Heart left ventricle (tissue), 13 donors: Measurements from ENCODE around the gene NINJ2.

Source experiments
- CTCF ChIP-seq, 12 donors: fragments of 200-600 bp; sonication (generic) in 4 of 12; IDR thresholded peaks; one replicate each; pipeline versions ENCODE4 v1.5.0 to v1.8.0; 2018 to 2022; ENCODE audit warnings: antibody characterized with exemption in 12 of 12, mild to moderate bottlenecking in 5 of 12
- POLR2A ChIP-seq, 2 donors: fragments of 450-650 bp; IDR thresholded peaks; one replicate each; pipeline ENCODE4 v1.6.1; 2017; ENCODE audit warnings: antibody characterized with exemption in 2 of 2, mild to moderate bottlenecking in 2 of 2, moderate library complexity in 2 of 2
- donor health status: ischemic (EF 13 %, LVEDD 7.1; RV severe dilation, severe dysfunction).
- donor health status: DM: no; HTN: yes; CAD: no.
- donor health status: DM: no; HTN: no; CAD: no.
- donor health status: ischemic (EF 25% LVEDD 6.9; RV normal size, moderate dysfunction).
- donor health status: ischemic (EF 25% LVEDD 5.7; RV mildly dilated, moderate dysfunction).
- donor health status: ischemic (EF 35%, LVEDD 5.7; RV mildly dilated, moderate dysfunction).
- donor health status: nonischemic (EF 11% LVEDD 7.7; RV severe dilation, severe dysfunction).
- donor health status: DM: yes; HTN: yes; CAD: no.
- donor health status: PGD.
- donor health status: ischemic (EF 29% LVEDD 5.4; RV normal size, mild dysfunction).
- donor health status: nonischemic (EF 23%, LVEDD 6.1; RV moderate dilation, normal function).

GRCh38 chr12:544142-544541 is 119.1 kb downstream of the NINJ2 start:
- TF ChIP-seq CTCF (IDR thresholded peaks at IDR 0.05) (no peak), POLR2A (IDR thresholded peaks at IDR 0.05) (no peak)
